IMR-90 (cell line): ENCODE measurements around the gene AOPEP. TPM values are rescaled to one million over a fixed set of nuclear protein-coding genes. Genes with fewer than 3 reads are reported as not detected.
A peak's percentile ranks its signal among the peaks of the same experiment; 100 is the strongest.

Experiments
- ATAC-seq: fragments of 200-7000 bp; cut with Tn5 transposase; 2 replicates; pipeline ENCODE4 v1.9.1; 2020; ENCODE audit warnings: low read depth, mild to moderate bottlenecking, moderate library complexity
- BruUV-seq: library from RNA; stranded (reverse); fragments of 400-500 nt; replicated peaks from 2 replicates; lab custom pipeline; 2021; lab: Mats Ljungman, UMichigan
- CTCF ChIA-PET: fragments of 300-600 bp; formaldehyde crosslinking; extraction: SDS; loops from one replicate; lab custom pipeline; 2021; ENCODE audit warnings: antibody characterized with exemption; lab: Yijun Ruan, JAX
- POLR2A ChIA-PET: fragments of 300-600 bp; sonication (Branson Sonifier 250); formaldehyde crosslinking; loops from one replicate; lab custom pipeline; 2022; ENCODE audit warnings: antibody characterized with exemption; ENCODE audit not compliant: unreplicated experiment; lab: Charles Lee
- DNase-seq: peaks from one replicate; pipeline ENCODE4 v3.0.0; 2013
- H2AFZ ChIP-seq: replicated peaks from 2 replicates; pipeline ENCODE3; 2013; ENCODE audit warnings: low read length, mild to moderate bottlenecking; ENCODE audit not compliant: poor library complexity
- H2AK5ac ChIP-seq: 2 replicates; pipeline ENCODE4 v1.6.1; 2013; ENCODE audit warnings: low read depth, low read length, inconsistent platforms
- H2AK9ac ChIP-seq: replicated peaks from 2 replicates; pipeline ENCODE3; 2013; ENCODE audit warnings: mild to moderate bottlenecking, low read depth, low read length, moderate library complexity; ENCODE audit not compliant: poor library complexity
- H2BK120ac ChIP-seq: 2 replicates; pipeline ENCODE4 v1.6.1; 2013; ENCODE audit warnings: low read depth, low read length, inconsistent platforms
- H2BK15ac ChIP-seq: 3 replicates; pipeline ENCODE4 v1.6.1; 2013; ENCODE audit warnings: low read depth, low read length, inconsistent platforms
- H2BK20ac ChIP-seq: 2 replicates; pipeline ENCODE4 v1.6.1; 2013; ENCODE audit warnings: low read depth, mild to moderate bottlenecking, inconsistent platforms, low read length, moderate library complexity
- H2BK5ac ChIP-seq: 2 replicates; pipeline ENCODE4 v1.6.1; 2013; ENCODE audit warnings: mild to moderate bottlenecking, low read depth, low read length, inconsistent platforms; ENCODE audit not compliant: poor library complexity, severe bottlenecking
- H3K14ac ChIP-seq: replicated peaks from 2 replicates; pipeline ENCODE4 v1.6.1; 2013; ENCODE audit warnings: low read depth, low read length, inconsistent platforms
- H3K18ac ChIP-seq: 2 replicates; pipeline ENCODE4 v1.6.1; 2013; ENCODE audit warnings: low read depth, low read length, control low read depth
- H3K23ac ChIP-seq: 2 replicates; pipeline ENCODE4 v1.6.1; 2013; ENCODE audit warnings: low read depth, low read length, inconsistent platforms
- H3K27ac ChIP-seq: 2 replicates; pipeline ENCODE4 v1.5.1; 2013; ENCODE audit warnings: mild to moderate bottlenecking, control low read depth, low read length; ENCODE audit not compliant: insufficient read depth
- H3K27me3 ChIP-seq: 2 replicates; pipeline ENCODE4 v1.6.1; 2013; ENCODE audit warnings: low read length; ENCODE audit not compliant: control insufficient read depth, insufficient read depth
- H3K36me3 ChIP-seq: 2 replicates; pipeline ENCODE4 v1.6.1; 2013; ENCODE audit warnings: low read length, mixed read lengths; ENCODE audit not compliant: control insufficient read depth, insufficient read depth
- H3K4ac ChIP-seq: 2 replicates; pipeline ENCODE4 v1.6.1; 2013; ENCODE audit warnings: low read depth, low read length, inconsistent platforms
- H3K4me1 ChIP-seq: 2 replicates; pipeline ENCODE4 v1.6.1; 2013; ENCODE audit warnings: low read length, mixed read lengths; ENCODE audit not compliant: control insufficient read depth, insufficient read depth
- H3K4me2 ChIP-seq: 2 replicates; pipeline ENCODE4 v1.6.1; 2013; ENCODE audit warnings: low read depth, mild to moderate bottlenecking, control low read depth, low read length, moderate library complexity
- H3K4me3 ChIP-seq: 2 replicates; pipeline ENCODE4 v1.5.1; 2013; ENCODE audit warnings: low read depth, mild to moderate bottlenecking, control low read depth, low read length, moderate library complexity; ENCODE audit not compliant: insufficient read depth
- H3K56ac ChIP-seq: 2 replicates; pipeline ENCODE4 v1.6.1; 2013; ENCODE audit warnings: low read length, inconsistent platforms; ENCODE audit not compliant: insufficient read depth; ENCODE audit errors: extremely low read depth
- H3K79me1 ChIP-seq, 2 experiments: 2 replicates each; pipeline ENCODE4 v1.6.1; 2013; ENCODE audit warnings: low read length in 2 of 2, inconsistent platforms in 1 of 2, low read depth in 1 of 2
- H3K9ac ChIP-seq: 2 replicates; pipeline ENCODE4 v1.6.1; 2013; ENCODE audit warnings: low read depth, low read length, control low read depth
- H3K9me1 ChIP-seq: 2 replicates; pipeline ENCODE4 v1.6.1; 2013; ENCODE audit warnings: low read length, inconsistent platforms; ENCODE audit not compliant: insufficient read depth
- H3K9me3 ChIP-seq: 2 replicates; pipeline ENCODE4 v1.6.1; 2013; ENCODE audit warnings: low read length; ENCODE audit not compliant: control insufficient read depth, insufficient read depth
- H4K20me1 ChIP-seq: 2 replicates; pipeline ENCODE4 v1.6.1; 2013; ENCODE audit warnings: low read length, inconsistent platforms; ENCODE audit not compliant: insufficient read depth
- H4K5ac ChIP-seq: 2 replicates; pipeline ENCODE4 v1.6.1; 2013; ENCODE audit warnings: mild to moderate bottlenecking, low read depth, low read length, control low read depth
- H4K8ac ChIP-seq, 2 experiments: 2 replicates each; pipeline ENCODE4 v1.6.1; 2013; ENCODE audit warnings: low read depth in 2 of 2, low read length in 2 of 2, control low read depth in 1 of 2, inconsistent platforms in 1 of 2
- H4K91ac ChIP-seq: 2 replicates; pipeline ENCODE4 v1.6.1; 2013; ENCODE audit warnings: low read depth, low read length, inconsistent platforms; ENCODE audit not compliant: insufficient read depth
- BHLHE40 ChIP-seq: fragments of 150-350 bp; IDR thresholded peaks from 2 replicates; pipeline ENCODE4 v1.6.1; 2016; ENCODE audit warnings: mild to moderate bottlenecking, low read depth, low read length
- CHD1 ChIP-seq: IDR thresholded peaks from 2 replicates; pipeline ENCODE4 v1.6.1; 2012; ENCODE audit warnings: low read depth, low read length, improper control_type of control experiment
- CTCF ChIP-seq: conservative IDR thresholded peaks from 2 replicates; pipeline ENCODE4 v1.5.1; 2012; ENCODE audit warnings: mild to moderate bottlenecking, low read depth, low read length, improper control_type of control experiment
- ELK1 ChIP-seq: fragments of 150-350 bp; IDR thresholded peaks from 2 replicates; pipeline ENCODE4 v1.6.1; 2016; ENCODE audit warnings: low read depth, mild to moderate bottlenecking, low read length, moderate library complexity, borderline replicate concordance
- FOS ChIP-seq: fragments of 150-350 bp; IDR thresholded peaks from 2 replicates; pipeline ENCODE4 v1.6.1; 2016; ENCODE audit warnings: low read depth, low read length
- MAFK ChIP-seq: IDR thresholded peaks from 2 replicates; pipeline ENCODE4 v1.6.1; 2012; ENCODE audit warnings: low read depth, low read length, improper control_type of control experiment
- MXI1 ChIP-seq: IDR thresholded peaks from 2 replicates; pipeline ENCODE4 v1.6.1; 2012; ENCODE audit warnings: low read depth, mild to moderate bottlenecking, low read length, moderate library complexity, borderline replicate concordance
- NFE2L2 ChIP-seq: fragments of 150-350 bp; IDR thresholded peaks from 2 replicates; pipeline ENCODE4 v1.6.1; 2016; ENCODE audit warnings: low read depth, mild to moderate bottlenecking, low read length
- POLR2A ChIP-seq: IDR thresholded peaks from 2 replicates; pipeline ENCODE4 v1.6.1; 2012; ENCODE audit warnings: mild to moderate bottlenecking, low read depth, low read length
- RAD21 ChIP-seq: IDR thresholded peaks from 2 replicates; pipeline ENCODE4 v1.6.1; 2012; ENCODE audit warnings: low read length, improper control_type of control experiment
- RCOR1 ChIP-seq: IDR thresholded peaks from 2 replicates; pipeline ENCODE4 v1.6.1; 2012; ENCODE audit warnings: mild to moderate bottlenecking, low read length, improper control_type of control experiment; ENCODE audit not compliant: insufficient replicate concordance
- SMC3 ChIP-seq: fragments of 150-350 bp; IDR thresholded peaks from 2 replicates; pipeline ENCODE4 v1.6.1; 2016; ENCODE audit warnings: low read depth, mild to moderate bottlenecking, antibody characterized with exemption, low read length, moderate library complexity
- WGBS, 2 experiments: methylation state at CpG; one replicate each; pipeline versions ENCODE4 v1.1.5 to v1.1.7; 2013; ENCODE audit warnings: missing lambda C conversion rate in 2 of 2; ENCODE audit not compliant: insufficient read length in 1 of 2; ENCODE audit errors: extremely low coverage in 2 of 2; 5-methylcytosine and 5-hydroxymethylcytosine counted together
- dilution Hi-C: fragments of 300-500 bp; cut with HindIII; formaldehyde crosslinking; loops from one replicate; pipeline ENCODE4 v1.14.3; 2018; ENCODE audit warnings: low sequenced_read_pairs; ENCODE audit not compliant: unreplicated experiment
- in situ Hi-C: fragments of 300-500 bp; cut with MboI; formaldehyde crosslinking; loops from 3 replicates; pipeline ENCODE4 v1.14.3; 2019; ENCODE audit warnings: low sequenced_read_pairs, inconsistent platforms, mixed read lengths
- intact Hi-C: fragments of 100-400 bp; cut with micrococcal nuclease; formaldehyde crosslinking; loops from 2 replicates; pipeline ENCODE4 v1.10.0; 2022
- polyA plus RNA-seq, 3 experiments: library from polyadenylated mRNA; depleted of rRNA; stranded (reverse); fragments of >200 nt; gene quantifications; 2 replicates each; pipeline ENCODE4 v1.2.3, GENCODE V29; 2012; ENCODE audit warnings: low replicate concordance in 1 of 3
- total RNA-seq: library from RNA; depleted of rRNA; stranded (reverse); fragments of >200 nt; gene quantifications from 2 replicates; pipeline ENCODE4 v1.2.3, GENCODE V29; 2012

Gene AOPEP
- total and polyA plus RNA-seq, 2 of the 4 experiments (the other 2 are of a cell fraction): 34.9 to 38.7 TPM

DNA sequence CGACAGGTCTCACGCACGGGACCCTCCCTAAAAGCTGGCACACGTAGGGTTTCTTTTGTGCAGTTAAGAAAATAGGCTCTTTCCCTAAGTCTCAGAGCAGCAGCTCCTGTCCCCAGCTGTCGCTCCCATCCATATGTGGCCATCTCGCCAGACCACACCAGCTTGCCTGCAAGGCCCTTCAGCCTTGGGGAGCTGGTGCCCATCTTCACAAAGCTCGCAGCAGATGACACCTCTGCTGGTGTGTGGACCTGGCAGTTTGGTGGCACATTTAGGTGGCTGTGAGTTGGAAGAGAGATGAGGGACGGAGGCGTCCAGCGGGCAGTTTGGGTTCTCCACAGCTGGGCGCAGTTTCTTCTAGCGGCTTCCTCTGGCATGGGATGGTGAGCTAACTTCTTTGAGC lies 352.0 kb downstream of the AOPEP start:
- H3K56ac ChIP-seq: no peak overlapping the region
- peaks cover 31% of the 10 kb centered on the region for H3K9me1 ChIP-seq
- dilution Hi-C loops: no loop called here
- in situ Hi-C loops: no loop called here
- H3K14ac ChIP-seq: 0 out of 2 replicates have a peak overlapping the region, but pooled peaks have one; percentile 11
- POLR2A ChIA-PET: interaction anchor here (0.6 kb wide), 1 partner anchor 403 kb away, joined by 3 read pairs; no protein-coding TSS in a partner anchor
- peaks cover 92% of the 10 kb centered on the region for H4K20me1 ChIP-seq
- peaks cover 19% of the 10 kb centered on the region for H3K4me1 ChIP-seq
- H3K4me2 ChIP-seq: no peak overlapping the region
- H3K18ac ChIP-seq: no peak overlapping the region
- no peak overlapping the region; the same call in 1 of the 2 replicates for H2AK5ac ChIP-seq
- peak overlapping the region in 1 of 2 experiments; percentile 26; a peak in 1 of 4 replicates for H4K8ac ChIP-seq
- H4K91ac ChIP-seq: no peak overlapping the region
- peak overlapping the region; percentile 4 for H2BK5ac ChIP-seq
- H3K27ac ChIP-seq: peak overlapping the region; percentile 1; the same call in 1 of the 2 replicates
- no peak for DNase-seq
- CTCF ChIA-PET: interaction anchor here (0.6 to 1.4 kb wide), 3 partner anchors 12 to 374 kb away, joined by 3 to 6 read pairs (median 3); no protein-coding TSS in a partner anchor
- H3K4ac ChIP-seq: peak overlapping the region; percentile 34
- BruUV-seq: no TSS peak
- H2AFZ ChIP-seq: no peak overlapping the region
- H3K79me1 ChIP-seq: peaks cover 43 to 97% of the 10 kb centered on the region in 2 experiments
- H2BK15ac ChIP-seq: no peak overlapping the region
- no peak overlapping the region for H2AK9ac ChIP-seq
- H3K9ac ChIP-seq: no peak overlapping the region
- H3K23ac ChIP-seq: peak overlapping the region; percentile 23; the same call in 1 of the 2 replicates
- 82% methylated on average over 9 of the region's 12 CpGs; no CpG with 5 or more reads in 1 of the 2 experiments for WGBS, 2 experiments
- intact Hi-C loops: loop anchor here (5.0 kb wide), 1 partner anchor 396 kb away; no protein-coding TSS in a partner anchor
- no peak overlapping the region for H4K5ac ChIP-seq
- no peaks in the 10 kb centered on the region for H3K9me3 ChIP-seq
- TF ChIP-seq CTCF: no peak
- no peak for TF ChIP-seq SMC3
- TF ChIP-seq ELK1: no peak
- no peak for TF ChIP-seq FOS
- TF ChIP-seq CHD1: no peak
- TF ChIP-seq MXI1: no peak
- no peak for TF ChIP-seq BHLHE40
- TF ChIP-seq NFE2L2: no peak
- TF ChIP-seq RCOR1: no peak
- no peak for TF ChIP-seq RAD21
- TF ChIP-seq POLR2A: no peak
- TF ChIP-seq MAFK: no peak
- H2BK120ac ChIP-seq: no peak overlapping the region
- no peak overlapping the region for H3K4me3 ChIP-seq
- no peak; the same call in 1 of the 2 replicates for ATAC-seq
- no peaks in the 10 kb centered on the region for H3K27me3 ChIP-seq
- peaks cover 63% of the 10 kb centered on the region for H3K36me3 ChIP-seq
- no peak overlapping the region for H2BK20ac ChIP-seq
